ENCODE data around the gene FOXP1. TPM values are rescaled to one million over a fixed set of nuclear protein-coding genes. Genes with fewer than 3 reads are reported as not detected.

Gene FOXP1
- total and polyA plus RNA-seq, 12 donors: 4.8 to 56.0 (median 43.8) TPM

GRCh38 chr3:71441925-71442651 is 141.4 kb downstream of the FOXP1 start:
- no peak for TF ChIP-seq CTCF (IDR thresholded peaks at IDR 0.05)

GRCh38 chr3:71441217-71441924 is 142.2 kb downstream of the FOXP1 start:
- peak in 1 of 8 donors; percentile 8 for ATAC-seq
- no peak overlapping the region for H3K4me3 ChIP-seq
- intact Hi-C loops (cut with DNase I): loop anchor here in 1 of 10 donors (10.0 kb wide), 1 partner anchor 143 kb away; the partner anchor contains the start of gene FOXP1
- DNase-seq: peak in 1 of 2 donors; percentile 37
- no peaks in the 10 kb centered on the region for H3K27me3 ChIP-seq
- 66 to 72% methylated on average over 9 of the region's 9 CpGs for WGBS, 2 donors
- H3K9me3 ChIP-seq: no peaks in the 10 kb centered on the region
- peak overlapping the region in 1 of 10 donors; percentile 73 for H3K27ac ChIP-seq
- no peak for TF ChIP-seq CTCF (IDR thresholded peaks at IDR 0.05)
- peaks cover 4 to 81% (median 46%) of the 10 kb centered on the region in 9 donors for H3K4me1 ChIP-seq
- no peaks in the 10 kb centered on the region for H3K36me3 ChIP-seq

More at GRCh38 chr3:71441925-71442651, 141.4 kb downstream of the FOXP1 start:
- H3K27ac ChIP-seq: peak overlapping the region in 2 of 10 donors; percentile 67 to 89
- DNase-seq: no peak
- no peak for ATAC-seq
- H3K36me3 ChIP-seq: no peaks in the 10 kb centered on the region
- 93 to 94% methylated on average over 11 of the region's 11 CpGs for WGBS, 2 donors
- no peaks in the 10 kb centered on the region for H3K9me3 ChIP-seq
- H3K4me1 ChIP-seq: peaks cover 4 to 88% (median 53%) of the 10 kb centered on the region in 9 donors
- no peaks in the 10 kb centered on the region for H3K27me3 ChIP-seq
- intact Hi-C loops (cut with DNase I): loop anchor here in 1 of 10 donors (10.0 kb wide), 1 partner anchor 143 kb away; the partner anchor contains the start of gene FOXP1
- no peak overlapping the region for H3K4me3 ChIP-seq

GRCh38 chr3:71438904-71439303 is 144.6 kb downstream of the FOXP1 start:
- DNase-seq (no peak), ATAC-seq (no peak)
- Histone ChIP-seq H3K4me3 (no peak overlapping the region), H3K36me3 (no peaks in the 10 kb centered on the region), H3K27ac (peak overlapping the region in 1 of 10 donors; percentile 73), H3K9me3 (no peaks in the 10 kb centered on the region), H3K4me1 (peaks cover 4 to 56% (median 33%) of the 10 kb centered on the region in 9 donors), H3K27me3 (no peaks in the 10 kb centered on the region)
- TF ChIP-seq CTCF (IDR thresholded peaks at IDR 0.05): no peak
- intact Hi-C loops (cut with DNase I): no loop called here
- WGBS, 2 donors: 92% methylated on average over 6 of the region's 6 CpGs

GRCh38 chr3:71438071-71438685 is 145.3 kb downstream of the FOXP1 start:
- no peak overlapping the region for H3K27ac ChIP-seq
- H3K4me3 ChIP-seq: no peak overlapping the region
- H3K4me1 ChIP-seq: peaks cover 0 to 49% (median 25%) of the 10 kb centered on the region in 9 donors
- DNase-seq (no peak), ATAC-seq (no peak)
- TF ChIP-seq CTCF (IDR thresholded peaks at IDR 0.05): no peak
- intact Hi-C loops (cut with DNase I): no loop called here
- no peaks in the 10 kb centered on the region for H3K27me3 ChIP-seq
- H3K9me3 ChIP-seq: no peaks in the 10 kb centered on the region
- whole genome bisulfite sequencing, 2 donors: 49 to 58% methylated on average over 7 of the region's 7 CpGs
- no peaks in the 10 kb centered on the region for H3K36me3 ChIP-seq

All from heart right ventricle (tissue), 16 donors.